Omental fat pad (tissue), 4 donors: ENCODE data around the gene UTP18. TPM values are rescaled to one million over a fixed set of nuclear protein-coding genes. Genes with fewer than 3 reads are reported as not detected.
A peak's percentile ranks its signal among the peaks of the same experiment; 100 is the strongest.
"Not testable (repeated sequence)": the region's sequence is repeated elsewhere in the genome, so short reads cannot be mapped to it uniquely, and the experiment has no call there.

Source experiments
- ATAC-seq: fragments of 150-250 bp; one replicate; pipeline ENCODE4 v1.9.1; 2016; ENCODE audit warnings: mild to moderate bottlenecking, moderate library complexity; ENCODE audit not compliant: low FRiP score
- DNase-seq: peaks from one replicate; pipeline ENCODE4 v3.0.0-alpha.2; 2019; ENCODE audit warnings: low spot score
- total RNA-seq, 4 donors: library from RNA; depleted of rRNA; stranded (reverse); fragments of >200 nt; gene quantifications; one replicate each; pipeline ENCODE4 v1.1.0, GENCODE V29; 2016
- TF ChIP-seq, protein P1 (sequence below), 3 donors: fragments of 450-650 bp; IDR thresholded peaks; one replicate each; pipeline ENCODE4 v1.5.1; 2016 to 2017; ENCODE audit warnings: antibody characterized with exemption in 3 of 3, mild to moderate bottlenecking in 3 of 3, moderate library complexity in 2 of 3

Gene UTP18
- total RNA-seq, 4 donors from 2014 or later = 24.1 to 51.0 (median 24.4) TPM

DNA sequence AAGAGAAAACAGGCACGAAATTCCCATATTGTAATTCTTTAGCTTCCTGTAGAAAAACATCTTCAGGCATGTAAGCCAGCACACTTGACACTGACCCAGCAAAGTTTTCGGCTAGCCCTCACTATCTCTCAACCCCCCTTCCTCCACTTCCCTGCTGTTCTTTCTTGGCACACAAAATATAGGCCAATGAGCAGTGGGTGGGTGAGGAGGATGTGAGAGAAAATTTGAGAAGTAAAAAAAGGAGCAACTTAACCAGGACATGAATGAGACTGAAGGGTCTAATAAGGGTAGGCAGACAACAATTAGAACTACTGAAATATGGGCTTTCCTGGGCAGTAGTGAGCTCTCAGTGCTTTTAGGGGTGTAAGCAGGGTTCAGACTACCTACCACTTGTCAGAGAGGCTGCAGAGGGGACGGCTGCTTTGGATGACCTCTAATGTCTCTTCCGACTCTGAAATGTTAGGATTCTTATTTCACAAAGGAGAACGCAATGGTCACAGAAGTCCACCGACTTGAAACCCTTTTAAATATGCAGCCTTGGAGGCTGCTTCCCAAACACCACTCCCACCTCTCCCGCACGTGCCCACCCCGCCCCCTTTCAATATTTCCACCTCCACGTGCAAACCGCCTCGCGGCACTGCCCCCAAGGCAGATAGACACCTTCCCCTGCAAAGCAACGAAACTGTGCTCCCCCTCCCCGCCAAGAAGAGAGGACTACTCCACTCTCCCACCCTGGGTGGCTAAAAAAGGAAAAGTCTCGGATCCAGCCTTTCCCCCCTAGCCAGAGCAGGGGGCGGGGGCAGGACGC lies 1.4 kb upstream of the UTP18 start:
- ATAC-seq = no peak
- TF ChIP-seq, protein P1, sequence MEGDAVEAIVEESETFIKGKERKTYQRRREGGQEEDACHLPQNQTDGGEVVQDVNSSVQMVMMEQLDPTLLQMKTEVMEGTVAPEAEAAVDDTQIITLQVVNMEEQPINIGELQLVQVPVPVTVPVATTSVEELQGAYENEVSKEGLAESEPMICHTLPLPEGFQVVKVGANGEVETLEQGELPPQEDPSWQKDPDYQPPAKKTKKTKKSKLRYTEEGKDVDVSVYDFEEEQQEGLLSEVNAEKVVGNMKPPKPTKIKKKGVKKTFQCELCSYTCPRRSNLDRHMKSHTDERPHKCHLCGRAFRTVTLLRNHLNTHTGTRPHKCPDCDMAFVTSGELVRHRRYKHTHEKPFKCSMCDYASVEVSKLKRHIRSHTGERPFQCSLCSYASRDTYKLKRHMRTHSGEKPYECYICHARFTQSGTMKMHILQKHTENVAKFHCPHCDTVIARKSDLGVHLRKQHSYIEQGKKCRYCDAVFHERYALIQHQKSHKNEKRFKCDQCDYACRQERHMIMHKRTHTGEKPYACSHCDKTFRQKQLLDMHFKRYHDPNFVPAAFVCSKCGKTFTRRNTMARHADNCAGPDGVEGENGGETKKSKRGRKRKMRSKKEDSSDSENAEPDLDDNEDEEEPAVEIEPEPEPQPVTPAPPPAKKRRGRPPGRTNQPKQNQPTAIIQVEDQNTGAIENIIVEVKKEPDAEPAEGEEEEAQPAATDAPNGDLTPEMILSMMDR (IDR thresholded peaks at IDR 0.05) = no peak
- DNase-seq = no peak

DNA sequence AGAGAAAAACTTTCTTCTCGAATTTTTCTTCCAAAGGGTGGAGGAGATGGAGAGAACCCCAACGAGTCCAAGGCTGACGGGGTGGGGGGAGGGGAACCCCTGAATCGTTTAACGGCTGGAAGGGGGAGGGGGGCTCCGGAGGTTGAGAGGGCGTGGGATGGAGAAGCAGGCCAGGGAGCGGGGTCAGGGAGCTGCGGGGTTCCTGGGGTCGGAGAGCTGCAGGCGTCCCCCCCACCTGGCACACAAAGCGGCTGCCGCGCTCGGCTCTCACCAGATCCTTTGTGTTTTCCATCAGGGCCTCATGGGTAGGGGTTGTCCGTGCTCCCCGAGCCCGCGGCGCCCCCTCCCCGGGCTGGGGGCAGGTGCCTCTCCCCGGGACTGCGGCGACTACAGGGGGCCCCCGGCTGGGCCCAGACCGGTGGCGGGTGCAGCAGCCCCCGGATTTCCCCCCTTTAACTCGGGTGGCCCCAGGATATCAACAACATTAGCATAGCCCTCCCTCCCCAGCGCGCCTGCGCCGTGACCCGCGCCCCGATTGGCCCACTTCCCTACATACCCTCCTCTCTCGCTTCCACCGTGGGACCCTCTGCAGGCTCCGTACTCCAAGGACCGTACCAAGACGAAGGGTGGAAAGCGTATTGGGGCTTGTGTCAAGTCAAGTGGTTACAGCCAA lies 646 bp upstream of the UTP18 start, which contains the start of gene MBTD1:
MBTD1 (minus strand) TSS at position 486 of the 673 bp plus-strand sequence. CDS start 34,888 bp downstream, outside the sequence.
- TF ChIP-seq, protein P1 (IDR thresholded peaks at IDR 0.05) = no peak
- ATAC-seq = peak; percentile 94
- peak; percentile 85 for DNase-seq

DNA sequence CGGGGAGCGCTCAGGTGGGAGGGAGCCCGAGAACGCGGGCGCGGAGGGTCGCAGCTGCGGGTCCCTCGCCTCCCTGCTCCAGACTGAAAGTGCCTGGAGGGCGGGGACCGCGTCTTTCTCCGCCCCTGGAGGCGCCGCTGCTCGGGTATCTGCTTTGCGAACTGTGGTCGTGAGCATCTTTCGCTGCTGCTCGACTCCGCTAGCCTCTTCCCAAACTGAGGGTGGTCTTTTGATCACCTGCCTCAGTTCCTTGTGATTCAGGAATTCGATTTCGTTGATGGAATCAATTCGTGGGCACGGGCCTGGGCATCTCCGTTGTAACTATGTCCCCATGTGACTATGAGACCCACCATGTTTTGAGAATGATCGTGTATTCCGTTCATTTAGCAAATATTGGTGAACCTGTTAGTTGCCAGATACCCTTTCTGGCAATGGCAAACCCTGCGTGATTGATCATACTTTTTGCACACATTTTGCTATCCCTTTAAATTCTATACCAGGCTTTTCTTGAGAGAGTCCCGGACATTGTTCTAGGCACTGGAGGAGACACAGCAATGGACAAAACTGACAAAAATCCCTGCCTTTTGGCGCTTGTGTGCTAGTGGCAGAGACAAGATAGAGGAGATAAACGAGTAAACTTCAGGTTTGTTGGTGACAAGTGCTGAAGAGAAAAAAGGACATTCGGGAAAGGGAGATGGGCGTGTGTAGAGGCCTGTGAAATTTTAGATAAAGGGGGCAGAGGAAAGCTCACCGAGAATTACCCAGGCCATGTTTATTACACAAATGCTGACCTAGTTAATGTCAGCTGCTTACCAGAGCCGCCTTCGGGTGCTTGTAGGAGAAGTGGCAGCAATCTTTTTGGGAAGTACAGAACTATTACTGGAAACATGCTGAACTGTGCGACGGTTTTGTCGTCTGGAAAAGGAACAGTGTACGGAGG lies 948 bp downstream of the UTP18 start:
- TF ChIP-seq, protein P1 (IDR thresholded peaks at IDR 0.05) = no peak
- DNase-seq (no peak), ATAC-seq (no peak)

DNA sequence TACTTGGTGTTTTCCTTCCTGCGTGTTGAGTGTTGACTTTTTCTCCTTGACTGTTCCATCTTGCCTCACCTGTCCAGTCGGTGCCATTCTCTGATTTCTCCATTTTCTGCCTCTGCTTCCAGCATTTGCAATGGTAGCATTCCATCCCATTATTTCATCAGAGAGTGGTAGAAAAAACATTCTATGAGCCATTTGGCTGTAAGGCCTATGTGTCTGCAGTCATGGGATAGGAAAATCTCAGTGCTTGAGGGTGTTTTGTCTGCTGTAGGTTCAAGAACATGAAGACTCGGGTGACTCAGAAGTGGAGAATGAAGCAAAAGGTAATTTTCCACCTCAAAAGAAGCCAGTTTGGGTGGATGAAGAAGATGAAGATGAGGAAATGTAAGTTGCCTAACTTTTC lies 2.7 kb downstream of the UTP18 start:
- no peak for ATAC-seq
- TF ChIP-seq, protein P1 (IDR thresholded peaks at IDR 0.05) = no peak
- DNase-seq = no peak

DNA sequence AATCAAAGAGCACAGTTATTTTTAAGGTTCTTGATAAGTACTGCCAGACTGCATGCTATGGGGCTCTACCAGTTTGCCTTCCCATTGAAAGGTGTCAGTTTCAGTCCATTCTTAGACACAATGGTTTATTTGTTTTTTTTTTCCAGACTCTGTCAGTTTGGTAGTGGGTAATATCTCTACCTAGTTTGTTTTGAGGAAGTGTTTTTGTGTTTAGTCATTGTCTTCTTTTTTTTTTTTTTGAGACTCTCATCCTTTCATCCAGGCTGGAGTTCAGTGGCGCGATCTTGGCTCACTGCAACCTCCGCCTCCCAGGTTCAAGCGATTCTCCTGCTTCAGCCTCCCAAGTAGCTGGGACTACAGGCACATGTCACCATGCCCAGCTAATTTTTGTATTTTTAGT lies 4.1 kb downstream of the UTP18 start:
- not testable (repeated sequence) for ATAC-seq, DNase-seq

DNA sequence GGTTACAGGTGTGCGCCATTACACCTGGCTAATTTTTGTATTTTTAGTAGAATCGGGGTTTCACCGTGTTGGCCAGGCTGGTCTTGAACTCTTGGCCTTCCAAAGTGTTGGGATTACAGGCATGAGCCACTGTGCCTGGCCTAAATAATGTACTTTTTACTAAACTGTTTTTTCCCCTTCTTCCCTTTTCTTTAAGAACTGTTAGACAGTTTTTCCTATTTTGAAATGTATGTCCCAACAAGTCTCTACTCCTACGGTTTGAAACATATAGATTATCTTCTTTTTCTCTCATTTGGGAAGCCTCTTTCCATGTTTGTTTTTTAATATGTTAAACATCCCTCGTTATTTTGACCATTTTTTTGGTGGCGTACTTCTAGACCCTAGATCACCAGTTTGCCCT lies 9.6 kb downstream of the UTP18 start:
- ATAC-seq = no peak
- TF ChIP-seq, protein P1 (IDR thresholded peaks at IDR 0.05) = no peak
- DNase-seq = no peak

DNA sequence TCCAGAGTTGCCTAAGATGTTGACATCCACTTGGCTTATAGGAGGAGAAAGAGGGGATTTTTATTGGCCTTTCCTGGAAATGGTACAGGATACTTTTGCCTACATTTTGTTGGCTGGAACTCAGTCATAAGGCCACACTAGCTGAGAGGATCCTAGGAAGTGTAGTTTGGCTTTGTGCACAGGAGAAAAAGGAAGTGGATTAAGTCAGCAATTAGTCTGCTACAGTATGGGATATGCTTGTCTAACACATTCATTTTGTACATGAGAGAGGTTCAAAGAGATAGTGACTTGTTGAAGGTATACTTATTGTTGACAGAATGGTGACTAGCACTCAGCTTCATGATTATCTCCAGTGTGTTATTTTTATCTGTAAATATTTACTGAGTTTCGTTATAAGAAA lies 10.3 kb downstream of the UTP18 start:
- DNase-seq (no peak), ATAC-seq (no peak)
- TF ChIP-seq, protein P1 (IDR thresholded peaks at IDR 0.05) = no peak
